K562 (cell line): ENCODE results near the gene DYNLL1. TPM values are rescaled to one million over a fixed set of nuclear protein-coding genes. Genes with fewer than 3 reads are reported as not detected.

Experiments used
- BRCA1 ChIP-seq, 2 experiments: fragments of 450-650 bp in 1 of 2; sonication (generic) in 1 of 2; formaldehyde crosslinking in 1 of 2; IDR thresholded peaks; 2 replicates each; pipeline versions ENCODE4 v1.5.0 to v1.6.1; 2017 to 2020; ENCODE audit warnings: mild to moderate bottlenecking in 1 of 2, missing genetic modification reagents in 1 of 2
- CREB3L1 ChIP-seq: fragments of 450-650 bp; IDR thresholded peaks from 2 replicates; pipeline ENCODE4 v1.6.1; 2014; ENCODE audit warnings: low read depth, mild to moderate bottlenecking, moderate library complexity, borderline replicate concordance
- ELF2 ChIP-seq: fragments of 250-450 bp; sonication (Bioruptor Pico); IDR thresholded peaks from 2 replicates; pipeline ENCODE4 v1.5.0; 2021; ENCODE audit warnings: mild to moderate bottlenecking
- FOSL1 ChIP-seq: fragments of 200-800 bp; sonication (Bioruptor generic); conservative IDR thresholded peaks from 2 replicates; pipeline ENCODE4 v1.6.1; 2016; ENCODE audit warnings: missing genetic modification characterization, missing compliant biosample characterization
- FOXA1 ChIP-seq: fragments of 450-650 bp; IDR thresholded peaks from 2 replicates; pipeline ENCODE4 v1.6.1; 2016; ENCODE audit warnings: mild to moderate bottlenecking, borderline replicate concordance
- MAFF ChIP-seq: IDR thresholded peaks from 2 replicates; pipeline ENCODE4 v1.6.1; 2012; ENCODE audit warnings: low read length, improper control_type of control experiment
- MXI1 ChIP-seq: IDR thresholded peaks from 2 replicates; pipeline ENCODE4 v1.6.1; 2011; ENCODE audit warnings: low read depth, mild to moderate bottlenecking, improper control_type of control experiment, low read length
- PHB ChIP-seq: fragments of 250-450 bp; sonication (Bioruptor Pico); IDR thresholded peaks from 2 replicates; pipeline ENCODE4 v1.5.0; 2021
- PTBP1 ChIP-seq: fragments of 200-400 bp; formaldehyde crosslinking; IDR thresholded peaks from 2 replicates; pipeline ENCODE4 v1.6.1; 2017; ENCODE audit warnings: low read depth, low read length
- RBFOX2 ChIP-seq: fragments of 200-400 bp; formaldehyde crosslinking; IDR thresholded peaks from 2 replicates; pipeline ENCODE4 v1.6.1; 2017; ENCODE audit warnings: low read depth, mild to moderate bottlenecking, low read length, moderate library complexity
- TRIM25 ChIP-seq: fragments of 450-650 bp; IDR thresholded peaks from 2 replicates; pipeline ENCODE4 v1.7.0; 2016; ENCODE audit warnings: borderline replicate concordance
- ZFP30 ChIP-seq: fragments of 250-450 bp; sonication (Bioruptor Pico); IDR thresholded peaks from 2 replicates; pipeline ENCODE4 v1.8.0; 2022; ENCODE audit warnings: moderate library complexity, mild to moderate bottlenecking, inconsistent platforms, borderline replicate concordance
- ZFP36 ChIP-seq: fragments of 150-350 bp; IDR thresholded peaks from 2 replicates; pipeline ENCODE4 v1.6.1; 2018; ENCODE audit warnings: low read length, low read depth; ENCODE audit not compliant: partially characterized antibody
- ZNF431 ChIP-seq: sonication (generic); formaldehyde crosslinking; IDR thresholded peaks from 2 replicates; pipeline ENCODE4 v1.8.0; 2022; ENCODE audit warnings: mild to moderate bottlenecking, missing genetic modification reagents
- ZNF518B ChIP-seq: fragments of 250-450 bp; sonication (Bioruptor Pico); IDR thresholded peaks from 2 replicates; pipeline ENCODE4 v1.5.0; 2021; ENCODE audit warnings: mild to moderate bottlenecking, moderate library complexity
- ZNF592 ChIP-seq: fragments of 450-650 bp; IDR thresholded peaks from 2 replicates; pipeline ENCODE4 v1.6.1; 2017; ENCODE audit warnings: antibody characterized with exemption, mild to moderate bottlenecking
- polyA plus RNA-seq, 8 experiments: library from polyadenylated mRNA; depleted of rRNA in 4 of 8; stranded (reverse) in 5 of 8; unstranded in 3 of 8; fragments of >200 nt; fragmentation: Nextera tagmentation in 2 of 8; fragmentation: Illumina TruSeq in 1 of 8; extraction: Ambion mirVana in 2 of 8; extraction: Trizol in 1 of 8; gene quantifications; 2 replicates each; pipeline versions ENCODE4 v1.2.1 to v1.2.3, GENCODE V29; 2011 to 2014; ENCODE audit warnings: inconsistent platforms in 1 of 8, missing spikeins in 1 of 8
- total RNA-seq, 7 experiments: library from RNA; depleted of rRNA in 6 of 7; stranded (reverse); fragments of >200 nt in 6 of 7; fragmentation: Illumina TruSeq in 2 of 7; extraction: Trizol in 2 of 7; gene quantifications; 2 replicates each; pipeline versions ENCODE4 v1.2.1 to v1.2.3, GENCODE V29; 2011 to 2021; ENCODE audit warnings: low replicate concordance in 1 of 7

Gene DYNLL1
- total and polyA plus RNA-seq, 9 of the 15 experiments (the other 6 are each of a cell fraction or from before 2014, with no cell fraction given): 303 to 1,112 (median 468) TPM

- TF ChIP-seq MXI1 (no peak), FOXA1 (no peak), ZFP36 (no peak), RBFOX2 (no peak), FOSL1 (tag) (no peak), TRIM25 (no peak), ZNF518B (CRISPR knock-in tag) (no peak), ELF2 (no peak), ZFP30 (CRISPR knock-in tag) (no peak), BRCA1 (IDR thresholded peaks at IDR 0.05) (no peak), BRCA1 (CRISPR knock-in tag; IDR thresholded peaks at IDR 0.05) (no peak), ZNF431 (CRISPR knock-in tag) (no peak), MAFF (no peak), CREB3L1 (no peak), ZNF592 (no peak), PTBP1 (no peak), PHB (CRISPR knock-in tag) (no peak)
These were observed 764 bp downstream of the DYNLL1 start (continued) for GRCh38 chr12:120496413-120497340.
